HepG2 (cell line): ENCODE data around the gene TRNT1. TPM values are rescaled to one million over a fixed set of nuclear protein-coding genes. Genes with fewer than 3 reads are reported as not detected.

ENCODE experiments used
- ATAC-seq: fragments of 200-7000 bp; cut with Tn5 transposase; 3 replicates; pipeline ENCODE4 v1.9.1; 2020; ENCODE audit warnings: mild to moderate bottlenecking, moderate library complexity
- BruUV-seq: library from RNA; stranded (reverse); fragments of 400-500 nt; replicated peaks from 2 replicates; lab custom pipeline; 2021; lab: Mats Ljungman, UMichigan
- CTCF ChIA-PET: fragments of 300-600 bp; formaldehyde crosslinking; extraction: SDS; loops from one replicate; lab custom pipeline; 2021; ENCODE audit warnings: low total read pairs, inconsistent platforms, low intra/inter-chr PET ratio; lab: Yijun Ruan, JAX
- POLR2A ChIA-PET: fragments of 350-600 bp; sonication (Branson Sonifier 250); formaldehyde crosslinking; loops from one replicate; lab custom pipeline; 2020; ENCODE audit warnings: antibody characterized with exemption, inconsistent platforms; lab: Yijun Ruan, JAX
- DNase-seq: peaks from one replicate; pipeline ENCODE4 v3.0.0-alpha.2; 2015; ENCODE audit warnings: low spot score
- FAIRE-seq: peaks from 3 replicates; lab custom pipeline; 2011; peaks lifted over from hg19 to GRCh38; lab: Jason Lieb, UNC
- H2AFZ ChIP-seq: one replicate; pipeline ENCODE4 v1.6.1; 2011; ENCODE audit warnings: low read length, inconsistent platforms
- H3K27ac ChIP-seq: fragments of 300-600 bp; 3 replicates; pipeline ENCODE4 v1.8.0; 2011; ENCODE audit warnings: mixed run types, mild to moderate bottlenecking, mixed read lengths, low read length, inconsistent platforms; ENCODE audit not compliant: insufficient read depth; ENCODE audit errors: extremely low read length
- H3K27me3 ChIP-seq, 2 experiments: fragments of 200-600 bp in 1 of 2; 2 replicates in 1 of 2; 3 replicates in 1 of 2; pipeline versions ENCODE4 v1.6.0 to v1.8.0; 2011; ENCODE audit warnings: low read length in 2 of 2, mild to moderate bottlenecking in 2 of 2, moderate library complexity in 2 of 2, inconsistent platforms in 1 of 2; ENCODE audit not compliant: insufficient read depth in 2 of 2, control insufficient read depth in 1 of 2
- H3K36me3 ChIP-seq, 2 experiments: fragments of 200-600 bp in 1 of 2; replicated peaks in 1 of 2; 2 replicates in 1 of 2; 3 replicates in 1 of 2; pipeline versions ENCODE4 v1.5.1 to v1.8.0; 2011; ENCODE audit warnings: low read length in 2 of 2, inconsistent platforms in 1 of 2; ENCODE audit not compliant: insufficient read depth in 2 of 2, control insufficient read depth in 1 of 2
- H3K4me1 ChIP-seq: 2 replicates; pipeline ENCODE4 v1.5.1; 2012; ENCODE audit warnings: low read length, inconsistent platforms; ENCODE audit not compliant: insufficient read depth
- H3K4me2 ChIP-seq: 2 replicates; pipeline ENCODE4 v1.6.0; 2011; ENCODE audit warnings: low read depth, low read length, inconsistent platforms
- H3K4me3 ChIP-seq, 3 experiments: fragments of 200-600 bp in 1 of 3; sonication (generic), shearing (Covaris generic) in 1 of 3; replicated peaks in 1 of 3; 2 replicates each; pipeline ENCODE4 v1.5.1; 2011 to 2016; ENCODE audit warnings: low read length in 3 of 3, inconsistent platforms in 2 of 3, low read depth in 2 of 3, mild to moderate bottlenecking in 2 of 3, control low read depth in 1 of 3, mixed read lengths in 1 of 3; ENCODE audit not compliant: insufficient read depth in 1 of 3
- H3K79me2 ChIP-seq: one replicate; pipeline ENCODE4 v1.6.1; 2011; ENCODE audit warnings: low read length, inconsistent platforms; ENCODE audit not compliant: insufficient read depth
- H3K9ac ChIP-seq: 2 replicates; pipeline ENCODE4 v1.6.0; 2011; ENCODE audit warnings: mild to moderate bottlenecking, low read depth, low read length, inconsistent platforms; ENCODE audit not compliant: insufficient read depth
- H3K9me3 ChIP-seq: 2 replicates; pipeline ENCODE4 v1.5.1; 2012; ENCODE audit warnings: mild to moderate bottlenecking, low read length
- H4K20me1 ChIP-seq: 2 replicates; pipeline ENCODE4 v1.6.0; 2011; ENCODE audit warnings: inconsistent platforms, mild to moderate bottlenecking, low read length, moderate library complexity; ENCODE audit not compliant: insufficient read depth
- GLI4 ChIP-seq: sonication (generic); formaldehyde crosslinking; IDR thresholded peaks from 2 replicates; pipeline ENCODE4 v1.5.1; 2020; ENCODE audit warnings: missing genetic modification reagents, mild to moderate bottlenecking, moderate library complexity, borderline replicate concordance
- GPBP1L1 ChIP-seq: sonication (generic); formaldehyde crosslinking; IDR thresholded peaks from 2 replicates; pipeline ENCODE4 v1.5.0; 2020; ENCODE audit warnings: mild to moderate bottlenecking, missing genetic modification reagents
- KAT2B ChIP-seq: fragments of 150-350 bp; IDR thresholded peaks from 2 replicates; pipeline ENCODE4 v1.6.1; 2014; ENCODE audit warnings: low read depth, low read length, borderline replicate concordance
- KLF6 ChIP-seq: IDR thresholded peaks from 2 replicates; pipeline ENCODE4 v1.8.0; 2016; ENCODE audit warnings: missing biosample characterization, missing genetic modification reagents
- NCOA5 ChIP-seq: sonication (generic); formaldehyde crosslinking; IDR thresholded peaks from 2 replicates; pipeline ENCODE4 v1.4.0; 2020; ENCODE audit warnings: missing genetic modification reagents
- PAX8 ChIP-seq: sonication (generic); formaldehyde crosslinking; IDR thresholded peaks from 2 replicates; pipeline ENCODE4 v1.8.0; 2022; ENCODE audit warnings: mild to moderate bottlenecking, missing genetic modification reagents, borderline replicate concordance
- RCOR2 ChIP-seq: IDR thresholded peaks from 2 replicates; pipeline ENCODE4 v1.6.1; 2016; ENCODE audit warnings: missing biosample characterization, missing genetic modification reagents
- RFXAP ChIP-seq: sonication (generic); formaldehyde crosslinking; IDR thresholded peaks from 2 replicates; pipeline ENCODE4 v1.4.0; 2020; ENCODE audit warnings: missing genetic modification reagents, borderline replicate concordance
- SKIL ChIP-seq: sonication (generic); formaldehyde crosslinking; IDR thresholded peaks from 2 replicates; pipeline ENCODE4 v1.8.0; 2022; ENCODE audit warnings: missing genetic modification reagents, mild to moderate bottlenecking, moderate library complexity, borderline replicate concordance
- SNAPC5 ChIP-seq: sonication (generic); formaldehyde crosslinking; IDR thresholded peaks from 2 replicates; pipeline ENCODE4 v1.8.1; 2023; ENCODE audit warnings: mild to moderate bottlenecking, missing genetic modification reagents, borderline replicate concordance
- WIZ ChIP-seq: sonication (generic); formaldehyde crosslinking; IDR thresholded peaks from 2 replicates; pipeline ENCODE4 v1.5.1; 2020; ENCODE audit warnings: mild to moderate bottlenecking, missing genetic modification reagents
- ZFP62 ChIP-seq: sonication (generic); formaldehyde crosslinking; IDR thresholded peaks from 2 replicates; pipeline ENCODE4 v1.4.0; 2020; ENCODE audit warnings: missing genetic modification reagents
- ZNF253 ChIP-seq: sonication (generic); formaldehyde crosslinking; IDR thresholded peaks from 2 replicates; pipeline ENCODE4 v1.8.0; 2022; ENCODE audit warnings: mild to moderate bottlenecking, missing genetic modification reagents, borderline replicate concordance
- ZNF468 ChIP-seq: sonication (generic); formaldehyde crosslinking; IDR thresholded peaks from 2 replicates; pipeline ENCODE4 v1.8.0; 2022; ENCODE audit warnings: mild to moderate bottlenecking, moderate library complexity, missing genetic modification reagents
- ZNF567 ChIP-seq: sonication (generic); formaldehyde crosslinking; IDR thresholded peaks from 2 replicates; pipeline ENCODE4 v1.8.1; 2023; ENCODE audit warnings: mild to moderate bottlenecking, missing genetic modification reagents, borderline replicate concordance
- ZNF616 ChIP-seq: sonication (generic); formaldehyde crosslinking; IDR thresholded peaks from 2 replicates; pipeline ENCODE4 v1.5.0; 2020; ENCODE audit warnings: low read depth, mild to moderate bottlenecking, missing genetic modification reagents
- ZNF629 ChIP-seq: sonication (generic); formaldehyde crosslinking; conservative IDR thresholded peaks from 2 replicates; pipeline ENCODE4 v1.5.0; 2020; ENCODE audit warnings: missing genetic modification reagents
- ZNF674 ChIP-seq: sonication (generic); formaldehyde crosslinking; IDR thresholded peaks from 2 replicates; pipeline ENCODE4 v1.5.0; 2020; ENCODE audit warnings: low read depth, mild to moderate bottlenecking, missing genetic modification reagents
- ZNF703 ChIP-seq: sonication (generic); formaldehyde crosslinking; IDR thresholded peaks from 2 replicates; pipeline ENCODE4 v1.5.1; 2020; ENCODE audit warnings: missing genetic modification reagents, mild to moderate bottlenecking, moderate library complexity, borderline replicate concordance
- ZNF713 ChIP-seq: sonication (generic); formaldehyde crosslinking; IDR thresholded peaks from 2 replicates; pipeline ENCODE4 v1.4.0; 2020; ENCODE audit warnings: mild to moderate bottlenecking, missing genetic modification reagents
- ZNF761 ChIP-seq: sonication (generic); formaldehyde crosslinking; conservative IDR thresholded peaks from 2 replicates; pipeline ENCODE4 v1.4.0; 2020; ENCODE audit warnings: mild to moderate bottlenecking, missing genetic modification reagents
- ZNF777 ChIP-seq: sonication (generic); formaldehyde crosslinking; IDR thresholded peaks from 2 replicates; pipeline ENCODE4 v1.4.0; 2020; ENCODE audit warnings: missing genetic modification reagents
- WGBS: methylation state at CpG from one replicate; pipeline ENCODE4 v1.1.6; 2017; ENCODE audit warnings: low lambda C conversion rate; 5-methylcytosine and 5-hydroxymethylcytosine counted together
- in situ Hi-C: cut with HindIII; loops from 2 replicates; pipeline ENCODE4 v1.10.0; 2017; ENCODE audit warnings: low pct_unique_long_range_greater_than_20kb; ENCODE audit not compliant: extremely low pct_ligation_motif_present
- intact Hi-C: fragments of 100-400 bp; cut with micrococcal nuclease; formaldehyde crosslinking; loops from one replicate; pipeline ENCODE4 v1.10.0; 2022; ENCODE audit not compliant: unreplicated experiment
- polyA plus RNA-seq, 8 experiments: library from polyadenylated mRNA; depleted of rRNA in 3 of 8; stranded (reverse) in 7 of 8; unstranded in 1 of 8; fragments of >200 nt; fragmentation: Illumina TruSeq in 4 of 8; extraction: Trizol in 4 of 8; gene quantifications; 2 replicates each; pipeline versions ENCODE4 v1.2.1 to v1.2.3, GENCODE V29; 2011 to 2016; ENCODE audit warnings: low read depth in 4 of 8, missing spikeins in 1 of 8, mixed read lengths in 1 of 8; ENCODE audit not compliant: insufficient read depth in 1 of 8
- total RNA-seq, 5 experiments: library from RNA; depleted of rRNA; stranded (reverse); fragments of >200 nt; fragmentation: Illumina TruSeq; extraction: Trizol; gene quantifications; 2 replicates each; pipeline ENCODE4 v1.2.3, GENCODE V29; 2016; ENCODE audit warnings: low read depth in 1 of 5

Gene TRNT1
- total and polyA plus RNA-seq, 2 of the 13 experiments (the other 11 are each of a cell fraction or from before 2014, with no cell fraction given): 9.4 to 27.7 TPM

GRCh38 chr3:3127432-3128010 lies 781 bp downstream of the TRNT1 start (continued):
- no peak for TF ChIP-seq ZNF253 (CRISPR knock-in tag)
- no peak for TF ChIP-seq WIZ (CRISPR knock-in tag)
- TF ChIP-seq RCOR2 (CRISPR knock-in tag): no peak
- no peak for TF ChIP-seq KAT2B
- no peak for TF ChIP-seq ZNF703 (CRISPR knock-in tag)
- 0 out of 2 replicates have a peak, but pooled peaks have one; percentile 4 for TF ChIP-seq ZNF761 (CRISPR knock-in tag)
- TF ChIP-seq ZNF713 (CRISPR knock-in tag): no peak
- no peak for TF ChIP-seq GPBP1L1
- TF ChIP-seq NCOA5: no peak

- no peak overlapping the region for H3K9ac ChIP-seq
- intact Hi-C loops (no loop called here), in situ Hi-C loops (no loop called here)
- H3K4me1 ChIP-seq: peaks cover 32% of the 10 kb centered on the region
- ChIA-PET CTCF (no interaction called here), POLR2A (no interaction called here)
- no TSS peak for BruUV-seq
- no peak for FAIRE-seq
- no peak overlapping the region for H3K4me2 ChIP-seq
- no peaks in the 10 kb centered on the region for H3K9me3 ChIP-seq
- no peaks in the 10 kb centered on the region for H4K20me1 ChIP-seq
- H3K27ac ChIP-seq: no peak overlapping the region
- H3K27me3 ChIP-seq: no peaks in the 10 kb centered on the region; a peak in 1 of 5 replicates
- WGBS: 84% methylated on average over 5 of the region's 5 CpGs
- peaks cover 7 to 23% of the 10 kb centered on the region in 2 experiments; a peak in 4 of 5 replicates for H3K36me3 ChIP-seq
- peaks cover 32% of the 10 kb centered on the region for H3K79me2 ChIP-seq
- no peak for DNase-seq
- no peak overlapping the region for H2AFZ ChIP-seq
- no peak for ATAC-seq
- no peak overlapping the region for H3K4me3 ChIP-seq
- TF ChIP-seq ZNF674: no peak
- TF ChIP-seq ZNF777 (CRISPR knock-in tag): no peak
- TF ChIP-seq ZNF468: no peak
- TF ChIP-seq SKIL (CRISPR knock-in tag): no peak
- no peak for TF ChIP-seq SNAPC5
- TF ChIP-seq ZNF629 (CRISPR knock-in tag): no peak
- no peak for TF ChIP-seq GLI4
- TF ChIP-seq ZNF567 (CRISPR knock-in tag): no peak
- no peak for TF ChIP-seq ZFP62 (CRISPR knock-in tag)
- TF ChIP-seq ZNF616 (CRISPR knock-in tag): no peak
- TF ChIP-seq PAX8 (CRISPR knock-in tag): no peak
- TF ChIP-seq RFXAP (CRISPR knock-in tag): no peak
- TF ChIP-seq KLF6 (CRISPR knock-in tag): no peak
Measured at GRCh38 chr3:3129579-3129978, 2.8 kb downstream of the TRNT1 start.
